NCI-H345 treated with DMSO at 0.1 percent for 48 hours (cell line): ENCODE measurements around the gene BBS9.
"Not testable (repeated sequence)": the region's sequence is repeated elsewhere in the genome, so short reads cannot be mapped to it uniquely, and the experiment has no call there.

ENCODE experiments used
- DNase-seq: peaks from one replicate; lab custom pipeline; 2025; ENCODE audit not compliant: unreplicated experiment; lab: John Stamatoyannopoulos, UW

The BBS9 gene

DNA sequence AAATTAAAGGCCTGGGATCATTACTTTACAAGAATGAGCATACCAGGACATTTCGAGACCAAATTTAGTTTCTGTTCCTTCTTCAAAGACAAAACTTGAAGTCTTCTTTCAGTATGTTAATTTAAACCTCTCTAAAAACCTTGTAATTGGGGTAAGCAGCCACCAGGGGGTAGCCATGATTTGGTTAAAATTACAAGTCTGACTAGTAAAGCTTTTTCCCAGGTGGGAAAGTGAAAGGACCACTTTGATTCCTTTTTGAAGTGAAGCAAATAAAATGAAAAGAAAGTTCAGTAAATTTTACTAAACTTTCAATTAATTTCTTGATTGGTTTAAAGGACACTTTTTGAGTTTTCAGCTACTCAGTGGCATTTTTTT is 294.3 kb downstream of the BBS9 start:
- DNase-seq = no peak

DNA sequence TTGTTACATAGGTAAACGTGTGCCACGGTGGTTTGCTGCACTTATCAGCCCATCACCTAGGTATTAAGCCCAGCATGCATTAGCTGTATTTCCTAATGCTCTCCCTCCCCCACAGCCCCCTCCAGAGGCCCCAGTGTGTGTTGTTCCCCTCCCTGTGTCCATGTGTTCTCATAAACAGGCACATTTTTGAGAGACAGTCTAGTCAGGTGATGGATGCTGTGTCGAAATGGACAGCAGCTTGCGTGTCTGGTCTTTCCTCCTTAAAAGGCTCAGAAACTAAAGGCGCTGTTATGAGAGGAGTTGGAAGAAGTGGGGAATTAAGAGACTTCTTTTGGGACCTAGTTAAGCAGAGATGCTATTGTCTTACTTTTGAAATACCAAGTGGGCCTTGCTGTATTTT is 296.0 kb downstream of the BBS9 start:
- DNase-seq = no peak

DNA sequence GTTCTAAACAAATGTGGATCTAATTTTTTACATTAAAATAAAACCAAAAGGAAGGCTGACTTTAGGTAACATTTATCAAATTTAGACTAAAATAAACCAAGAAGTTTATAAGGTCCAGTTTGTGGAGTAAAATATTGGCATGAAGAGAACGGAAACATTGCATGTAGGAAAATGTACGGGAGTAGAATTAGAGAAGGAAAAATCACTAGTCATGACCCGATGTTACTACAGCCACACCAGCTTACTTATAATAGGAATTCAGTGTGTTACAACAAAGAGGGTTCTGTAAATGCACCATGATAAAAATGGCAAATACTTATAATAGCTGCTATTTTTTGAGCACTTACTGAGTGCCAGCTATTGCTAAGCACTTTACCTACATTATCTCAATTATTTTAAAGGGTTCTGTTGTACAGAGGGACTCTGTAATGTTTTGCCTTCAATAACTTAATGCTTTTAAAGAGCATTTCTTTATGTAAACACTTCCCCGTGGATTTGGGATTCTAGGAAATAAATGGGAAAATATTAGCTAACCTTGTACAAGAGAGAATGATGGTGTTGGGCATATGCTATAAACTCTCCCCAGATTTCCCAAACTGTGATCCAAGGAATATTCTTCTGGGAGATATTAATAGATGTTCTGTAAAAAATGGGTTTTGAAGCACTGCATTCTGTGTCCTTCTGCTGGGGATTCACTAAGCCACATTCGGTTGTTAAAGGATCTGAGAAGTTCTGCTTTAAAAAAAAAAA is 296.7 kb downstream of the BBS9 start:
- no peak for DNase-seq

- no peak for DNase-seq
Measured at GRCh38 chr7:33428415-33428814, 299.1 kb downstream of the BBS9 start.

- no peak for DNase-seq
Measured at GRCh38 chr7:33431543-33431942, 302.2 kb downstream of the BBS9 start.

- DNase-seq = no peak
Measured at GRCh38 chr7:33432821-33433220, 303.5 kb downstream of the BBS9 start.

DNA sequence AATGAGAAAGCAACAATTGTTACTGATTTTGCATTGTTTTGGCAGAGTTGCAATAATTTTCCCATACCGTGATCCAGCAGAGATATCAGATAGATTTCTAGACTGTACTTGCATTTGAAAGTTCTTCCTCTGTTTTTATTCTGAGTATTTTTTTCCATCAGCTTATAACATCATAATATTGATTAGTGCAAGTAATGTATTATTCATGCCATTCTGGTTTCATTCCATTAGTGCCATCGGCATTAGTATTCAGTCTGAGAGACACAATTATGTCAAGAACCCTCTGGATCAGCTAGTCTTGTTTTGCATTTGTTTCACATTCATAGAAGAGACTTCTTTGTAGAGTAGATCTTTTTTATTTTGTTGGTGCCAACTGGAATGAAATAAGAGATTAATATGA is 304.0 kb downstream of the BBS9 start:
- DNase-seq = no peak

DNA sequence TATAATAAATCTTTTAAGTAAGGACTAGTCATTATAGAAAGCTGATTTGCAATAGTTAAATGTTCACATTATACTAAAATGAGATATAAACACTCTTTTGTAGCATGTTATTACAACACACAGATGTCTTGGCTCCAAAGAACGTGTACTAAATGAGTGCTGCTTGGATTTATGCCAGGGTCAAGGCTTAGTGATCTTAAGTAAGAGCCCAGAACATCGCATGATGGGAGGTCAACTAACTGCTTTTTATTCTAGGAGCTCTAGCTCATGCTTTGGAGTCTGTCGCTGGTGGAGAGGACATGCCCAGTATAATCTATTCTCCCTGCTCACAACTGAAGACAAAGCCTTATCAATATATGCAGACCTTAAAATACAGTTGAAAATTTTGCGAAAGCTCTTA is 315.1 kb downstream of the BBS9 start:
- no peak for DNase-seq

DNA sequence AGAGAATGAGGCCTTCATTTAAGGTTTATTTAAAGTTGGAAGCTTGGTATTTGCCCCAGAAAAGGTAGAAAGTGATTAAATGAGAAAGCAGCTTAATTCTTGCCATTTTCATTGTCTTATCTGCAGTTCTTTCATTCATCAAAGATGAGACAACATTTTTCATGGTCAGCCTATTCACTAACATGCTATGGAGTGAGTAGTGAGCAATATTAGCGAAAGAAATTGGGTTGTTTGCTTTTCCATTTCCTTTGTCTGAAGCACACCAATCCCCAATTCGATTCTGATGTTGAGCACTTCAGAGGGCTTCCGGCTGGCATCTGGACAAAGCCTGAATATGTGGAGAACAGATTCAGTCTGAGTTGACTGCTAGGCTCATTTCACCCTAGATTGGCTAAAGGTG is 317.2 kb downstream of the BBS9 start:
- peak; percentile 38 for DNase-seq

GRCh38 chr7:33448035-33448434 is 318.7 kb downstream of the BBS9 start:
- DNase-seq = no peak

GRCh38 chr7:33449847-33450246 is 320.5 kb downstream of the BBS9 start:
- DNase-seq = no peak

DNA sequence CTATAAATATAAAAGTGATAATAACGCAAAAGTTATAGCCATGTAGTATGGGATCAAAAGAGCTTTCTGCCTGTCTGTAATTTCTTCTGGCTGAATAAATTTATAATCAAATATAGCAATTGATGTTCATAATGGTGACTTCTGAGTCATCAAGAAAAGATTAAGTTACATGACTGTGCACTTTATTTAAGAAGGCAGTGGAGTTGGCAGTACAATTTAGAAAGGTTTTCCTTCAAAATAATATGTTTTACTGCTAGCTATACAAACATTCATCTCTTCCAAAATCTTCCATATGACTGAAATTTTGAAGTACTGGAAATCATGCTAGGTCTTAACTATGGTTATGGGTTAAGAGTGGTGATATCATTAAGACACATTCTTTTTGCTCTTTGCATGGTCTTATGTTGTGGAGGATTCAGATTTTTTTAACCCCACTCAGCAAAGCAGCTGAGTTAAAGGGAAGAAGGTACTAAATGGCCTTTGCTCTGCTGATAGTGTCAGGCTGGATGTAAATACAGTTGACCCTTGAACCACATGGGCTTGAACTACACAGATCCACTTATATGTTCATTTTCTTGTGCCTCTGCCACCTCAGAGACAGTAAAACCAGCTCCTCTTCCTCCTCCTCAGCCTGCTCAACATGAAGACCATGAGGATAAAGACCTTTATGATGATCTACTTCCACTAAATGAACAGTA is 323.6 kb downstream of the BBS9 start:
- no peak for DNase-seq

DNA sequence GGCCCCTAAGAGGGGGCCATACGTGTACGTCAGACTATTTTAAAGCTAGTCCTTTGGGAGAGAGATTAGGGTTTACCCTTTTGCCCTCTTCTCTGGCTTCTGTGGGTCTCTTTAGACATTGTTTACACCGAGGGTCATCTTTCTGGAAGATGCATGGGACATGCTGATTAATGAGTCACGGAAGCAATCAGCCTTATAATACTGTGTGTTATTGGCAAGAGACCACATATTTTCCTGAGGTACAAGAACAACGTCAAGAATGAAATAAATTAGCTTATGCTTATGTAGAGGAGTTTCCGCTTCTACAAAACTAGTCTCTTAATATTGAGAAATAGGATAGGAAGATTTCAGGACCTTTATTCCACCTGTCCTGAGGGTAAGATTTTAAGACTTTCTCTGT is 327.7 kb downstream of the BBS9 start:
- DNase-seq = no peak

- no peak for DNase-seq
Measured at GRCh38 chr7:33458581-33458980, 329.2 kb downstream of the BBS9 start.

- DNase-seq = no peak
Measured at GRCh38 chr7:33459340-33459751, 330.0 kb downstream of the BBS9 start.

- DNase-seq = no peak
Measured at GRCh38 chr7:33463131-33463530, 333.8 kb downstream of the BBS9 start.

DNA sequence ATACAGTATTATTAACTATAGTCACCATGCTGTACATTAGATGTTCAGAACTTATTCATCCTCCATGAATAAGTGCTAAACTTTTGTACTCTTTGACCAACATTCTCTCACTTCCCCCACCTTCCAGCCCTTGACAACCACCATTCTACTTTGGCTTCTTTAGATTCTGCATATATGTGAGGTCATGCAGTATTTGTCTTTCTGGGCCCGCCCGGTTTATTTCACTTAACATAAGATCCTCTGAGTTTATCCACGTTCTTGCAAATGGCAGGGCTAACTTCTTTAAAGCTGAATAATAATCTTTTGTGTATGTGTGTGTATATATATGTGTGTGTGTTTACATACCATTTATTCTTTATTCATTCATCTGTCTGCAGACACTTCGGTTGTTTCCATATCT is 336.8 kb downstream of the BBS9 start:
- no peak for DNase-seq

DNA sequence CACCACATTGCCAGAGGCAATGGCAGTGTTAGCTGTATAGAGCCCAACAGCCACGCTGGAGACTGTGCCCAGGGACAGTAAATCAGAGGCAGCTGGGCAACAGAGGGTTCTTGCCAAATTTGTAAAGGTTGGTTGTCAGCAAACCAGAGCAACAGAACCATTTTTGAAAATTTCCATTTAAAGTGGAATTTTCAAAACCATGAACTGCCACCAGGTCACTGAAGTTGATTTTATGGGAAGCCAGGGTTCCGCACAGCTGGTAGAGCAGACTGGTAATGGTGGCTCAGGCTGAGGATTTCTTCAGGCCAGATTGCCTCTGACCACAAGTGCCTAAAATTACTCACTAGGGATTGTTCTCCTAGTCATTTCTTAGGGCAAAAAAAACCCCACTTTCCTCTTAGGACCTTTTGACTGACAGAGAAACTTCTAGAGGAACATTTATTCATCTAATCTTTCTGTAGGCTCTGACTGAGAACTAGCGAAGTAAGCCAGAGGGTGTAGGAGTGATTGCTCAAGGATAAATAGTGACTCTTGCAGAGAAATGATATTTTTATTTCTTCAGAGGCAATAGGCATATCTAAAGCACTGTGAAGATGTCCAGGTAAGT is 342.4 kb downstream of the BBS9 start:
- no peak for DNase-seq

DNA sequence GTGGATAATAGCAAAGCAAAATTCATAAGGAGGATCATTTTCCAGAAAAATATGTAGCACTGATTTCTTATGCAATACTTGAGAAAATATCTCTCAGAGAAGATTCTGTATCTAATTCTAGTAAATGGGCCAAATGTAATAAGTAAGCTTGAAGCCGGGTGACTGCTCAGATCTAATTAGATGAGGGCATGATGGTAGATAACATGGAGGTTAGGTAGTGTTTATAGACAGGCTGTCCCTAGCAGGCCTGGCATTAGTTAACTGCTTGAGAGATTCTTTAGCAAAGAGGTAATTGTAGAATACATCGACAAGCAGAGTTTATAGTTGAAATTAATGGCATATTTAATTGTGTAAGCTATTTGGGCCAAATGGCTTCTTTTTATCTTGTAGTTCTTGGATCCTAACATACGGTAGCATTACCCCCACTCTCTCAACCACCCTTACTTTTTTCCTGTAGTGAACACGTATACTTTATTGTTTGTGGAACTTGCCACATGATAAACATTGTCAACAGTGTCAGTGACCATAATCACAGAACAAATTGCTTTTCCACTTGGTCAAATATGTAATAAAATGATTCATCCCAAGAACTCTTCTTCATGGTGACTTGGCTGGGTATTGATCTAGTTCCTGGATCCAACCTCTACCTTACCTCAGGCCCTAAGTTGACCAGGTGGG is 343.1 kb downstream of the BBS9 start:
- no peak for DNase-seq

GRCh38 chr7:33477719-33478480 is 348.5 kb downstream of the BBS9 start:
- DNase-seq = no peak

DNA sequence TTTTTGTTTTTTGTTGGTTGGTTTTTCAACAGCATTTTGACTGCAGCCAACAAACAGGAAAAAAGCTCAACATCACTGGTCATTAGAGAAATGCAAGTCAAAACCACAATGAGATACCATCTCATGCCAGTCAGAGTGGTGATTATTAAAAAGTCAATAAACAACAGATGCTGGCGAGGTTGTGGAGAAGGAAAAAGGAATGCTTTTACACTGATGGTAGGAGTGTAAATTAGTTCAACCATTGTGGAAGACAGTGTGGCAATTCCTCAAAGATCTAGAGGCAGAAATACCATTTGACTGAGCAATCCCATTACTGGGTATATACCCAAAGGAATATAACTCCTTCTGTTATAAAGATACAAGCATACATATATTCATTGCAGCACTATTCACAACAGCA is 355.1 kb downstream of the BBS9 start:
- DNase-seq = not testable (repeated sequence)
